Cardiac fibroblast (primary cell): ENCODE results near the gene PCBD1.

Experiments used
- DNase-seq, 2 donors: peaks; one replicate each; pipeline versions ENCODE4 v3.0.0 to v3.0.0-alpha.2; 2010; ENCODE audit warnings: low read depth in 2 of 2
- H3K4me3 ChIP-seq, 2 donors: replicated peaks in 1 of 2; 1 replicate in 1 of 2; 2 replicates in 1 of 2; pipeline ENCODE4 v1.5.1; 2011; ENCODE audit warnings: low read depth in 2 of 2, low read length in 2 of 2, mild to moderate bottlenecking in 2 of 2, moderate library complexity in 1 of 2
- TF ChIP-seq, protein P1 (sequence below): IDR thresholded peaks from one replicate; pipeline ENCODE4 v1.5.1; 2011; ENCODE audit warnings: low read depth, mild to moderate bottlenecking, low read length, inconsistent platforms

Gene PCBD1

DNA sequence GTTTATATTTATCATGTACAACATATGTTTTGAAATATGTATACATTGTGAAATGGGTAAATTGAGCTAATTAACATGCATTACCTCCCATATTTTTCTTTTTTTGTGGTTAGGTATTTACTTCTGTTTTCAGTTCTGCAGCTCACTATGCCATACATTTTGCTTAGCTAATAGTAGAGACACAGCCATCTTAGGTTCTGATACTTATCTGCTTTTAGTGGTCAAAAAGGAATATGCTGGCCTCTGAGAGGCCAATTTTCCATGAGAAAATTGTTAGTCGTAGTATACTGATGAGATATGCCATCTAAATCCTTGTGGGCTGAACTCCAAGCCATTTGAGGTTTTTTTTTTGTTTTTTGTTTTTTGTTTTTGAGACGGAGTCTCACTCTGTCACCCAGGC, 41.6 kb downstream of the PCBD1 start:
- H3K4me3 ChIP-seq: no peak overlapping the region
- TF ChIP-seq, protein P1, sequence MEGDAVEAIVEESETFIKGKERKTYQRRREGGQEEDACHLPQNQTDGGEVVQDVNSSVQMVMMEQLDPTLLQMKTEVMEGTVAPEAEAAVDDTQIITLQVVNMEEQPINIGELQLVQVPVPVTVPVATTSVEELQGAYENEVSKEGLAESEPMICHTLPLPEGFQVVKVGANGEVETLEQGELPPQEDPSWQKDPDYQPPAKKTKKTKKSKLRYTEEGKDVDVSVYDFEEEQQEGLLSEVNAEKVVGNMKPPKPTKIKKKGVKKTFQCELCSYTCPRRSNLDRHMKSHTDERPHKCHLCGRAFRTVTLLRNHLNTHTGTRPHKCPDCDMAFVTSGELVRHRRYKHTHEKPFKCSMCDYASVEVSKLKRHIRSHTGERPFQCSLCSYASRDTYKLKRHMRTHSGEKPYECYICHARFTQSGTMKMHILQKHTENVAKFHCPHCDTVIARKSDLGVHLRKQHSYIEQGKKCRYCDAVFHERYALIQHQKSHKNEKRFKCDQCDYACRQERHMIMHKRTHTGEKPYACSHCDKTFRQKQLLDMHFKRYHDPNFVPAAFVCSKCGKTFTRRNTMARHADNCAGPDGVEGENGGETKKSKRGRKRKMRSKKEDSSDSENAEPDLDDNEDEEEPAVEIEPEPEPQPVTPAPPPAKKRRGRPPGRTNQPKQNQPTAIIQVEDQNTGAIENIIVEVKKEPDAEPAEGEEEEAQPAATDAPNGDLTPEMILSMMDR: no peak
- no peak for DNase-seq

DNA sequence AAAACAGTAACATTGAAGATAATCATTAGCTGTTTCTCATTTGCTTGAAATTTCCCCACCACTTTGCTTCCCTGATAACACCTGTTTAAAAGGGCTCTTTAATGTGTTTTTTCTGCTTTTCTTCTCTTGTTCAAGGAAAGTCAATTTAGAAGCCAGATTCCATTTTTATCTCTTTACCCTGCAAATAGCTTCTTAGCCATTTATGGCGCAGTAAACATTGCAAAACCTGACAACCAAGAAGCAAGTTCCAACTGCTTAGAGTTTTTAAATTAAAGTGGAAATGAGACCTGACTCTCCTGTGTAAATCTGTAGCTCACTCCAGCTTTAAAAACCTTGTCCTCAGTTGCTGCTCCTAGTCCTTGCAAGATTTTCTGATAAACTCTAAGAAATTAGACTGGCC, 42.5 kb downstream of the PCBD1 start:
- no peak overlapping the region for H3K4me3 ChIP-seq
- TF ChIP-seq, protein P1: no peak
- DNase-seq: no peak

DNA sequence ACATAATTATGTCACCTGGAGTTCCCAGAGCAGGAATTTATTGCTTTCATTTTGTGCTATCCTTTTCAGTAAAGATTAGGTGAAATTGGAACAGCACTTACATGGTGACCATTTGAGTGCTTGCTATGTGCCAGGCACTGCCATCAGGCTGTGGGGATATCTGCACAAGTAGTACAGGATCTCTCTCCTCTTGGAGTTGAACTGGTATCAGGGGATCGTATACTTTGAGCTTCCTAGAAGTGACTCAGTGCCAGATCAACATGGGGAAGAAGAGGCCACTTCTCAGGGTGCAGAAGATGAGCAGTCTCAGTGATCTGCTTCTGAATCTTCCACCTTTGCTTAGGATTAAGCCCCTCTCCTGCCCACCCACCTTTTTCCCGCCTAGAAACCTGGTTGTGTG, 43.1 kb downstream of the PCBD1 start:
- no peak for DNase-seq
- TF ChIP-seq, protein P1: no peak
- H3K4me3 ChIP-seq: no peak overlapping the region

DNA sequence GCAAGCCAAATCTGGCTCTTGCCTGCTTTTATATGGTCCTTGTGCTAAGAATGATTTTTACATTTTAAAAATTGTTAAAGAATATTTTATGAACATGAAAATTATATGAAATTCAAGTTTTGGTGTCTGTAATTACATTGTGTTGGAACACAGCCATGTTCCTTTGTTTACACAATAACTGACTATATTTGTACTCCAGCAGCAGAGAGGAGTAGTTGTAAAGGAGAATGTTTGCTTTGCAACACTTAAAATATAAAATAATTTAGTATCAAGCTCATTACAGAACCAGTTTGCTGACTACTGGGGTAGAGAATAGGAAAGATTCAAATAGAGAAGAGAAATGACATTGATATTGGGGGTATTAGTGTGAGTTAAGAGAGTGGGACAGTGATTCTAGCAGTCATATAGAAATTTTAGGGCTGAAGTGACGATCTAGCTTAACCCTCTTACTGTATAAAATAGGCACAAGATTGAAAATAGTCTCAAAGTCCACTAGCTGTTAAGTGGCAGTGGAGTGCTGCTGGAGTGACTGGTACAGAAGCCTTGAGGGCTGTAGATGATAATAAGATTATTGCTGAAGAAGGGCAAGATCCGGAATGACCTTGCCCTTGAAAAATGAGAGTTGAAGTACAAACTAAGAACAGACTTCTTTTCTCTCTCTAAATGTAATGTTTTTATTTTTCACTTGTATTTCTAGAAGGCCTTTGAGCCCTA, 44.4 kb downstream of the PCBD1 start:
- no peak for DNase-seq
- TF ChIP-seq, protein P1: no peak
- no peak overlapping the region for H3K4me3 ChIP-seq

DNA sequence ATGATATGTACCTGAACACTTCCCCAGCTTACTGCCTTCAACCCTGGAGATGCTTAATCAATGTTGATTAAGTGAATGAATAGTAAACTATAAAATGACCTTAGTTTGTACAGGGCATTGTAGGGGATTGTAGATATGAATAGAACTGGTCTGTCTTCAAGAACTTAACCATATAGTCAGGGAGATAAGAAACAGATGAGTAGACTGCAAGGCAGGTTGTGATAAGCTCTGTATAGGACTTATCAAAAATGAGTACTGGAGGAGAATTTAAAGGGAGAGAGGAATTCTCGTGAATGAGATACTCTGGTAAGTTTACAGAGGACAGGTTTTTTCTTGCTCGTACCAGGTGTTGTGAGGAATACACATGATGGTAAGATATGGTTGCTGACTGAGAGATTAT, 45.0 kb downstream of the PCBD1 start:
- no peak overlapping the region for H3K4me3 ChIP-seq
- TF ChIP-seq, protein P1: no peak
- no peak for DNase-seq

DNA sequence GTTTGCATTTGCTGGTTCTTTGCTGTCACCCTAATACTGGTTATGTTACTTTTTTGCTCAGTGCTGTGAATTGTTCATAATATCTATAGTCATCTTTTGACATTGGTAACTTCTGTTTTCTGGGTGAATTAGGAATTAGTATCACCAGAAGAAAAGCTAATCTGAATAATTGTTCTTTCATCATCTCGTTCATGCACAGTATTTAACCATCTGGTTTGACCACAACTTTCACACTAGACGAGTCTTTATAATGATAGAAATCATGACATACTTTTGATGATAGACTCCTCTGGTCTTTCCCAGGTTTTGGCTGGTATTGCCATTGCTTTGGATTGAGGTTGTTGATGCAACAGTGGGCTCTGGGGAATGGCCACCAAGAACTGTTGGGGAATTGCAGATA, 47.5 kb downstream of the PCBD1 start:
- no peak for DNase-seq
- TF ChIP-seq, protein P1: no peak
- H3K4me3 ChIP-seq: no peak overlapping the region
